ENCODE data around the gene MEF2B. TPM values are rescaled to one million over a fixed set of nuclear protein-coding genes. Genes with fewer than 3 reads are reported as not detected.

Gene MEF2B
- total and polyA plus RNA-seq, 10 of the 15 experiments (the other 5 are each of a cell fraction or from before 2014, with no cell fraction given): 0.09 to 33.0 (median 8.9) TPM

DNA sequence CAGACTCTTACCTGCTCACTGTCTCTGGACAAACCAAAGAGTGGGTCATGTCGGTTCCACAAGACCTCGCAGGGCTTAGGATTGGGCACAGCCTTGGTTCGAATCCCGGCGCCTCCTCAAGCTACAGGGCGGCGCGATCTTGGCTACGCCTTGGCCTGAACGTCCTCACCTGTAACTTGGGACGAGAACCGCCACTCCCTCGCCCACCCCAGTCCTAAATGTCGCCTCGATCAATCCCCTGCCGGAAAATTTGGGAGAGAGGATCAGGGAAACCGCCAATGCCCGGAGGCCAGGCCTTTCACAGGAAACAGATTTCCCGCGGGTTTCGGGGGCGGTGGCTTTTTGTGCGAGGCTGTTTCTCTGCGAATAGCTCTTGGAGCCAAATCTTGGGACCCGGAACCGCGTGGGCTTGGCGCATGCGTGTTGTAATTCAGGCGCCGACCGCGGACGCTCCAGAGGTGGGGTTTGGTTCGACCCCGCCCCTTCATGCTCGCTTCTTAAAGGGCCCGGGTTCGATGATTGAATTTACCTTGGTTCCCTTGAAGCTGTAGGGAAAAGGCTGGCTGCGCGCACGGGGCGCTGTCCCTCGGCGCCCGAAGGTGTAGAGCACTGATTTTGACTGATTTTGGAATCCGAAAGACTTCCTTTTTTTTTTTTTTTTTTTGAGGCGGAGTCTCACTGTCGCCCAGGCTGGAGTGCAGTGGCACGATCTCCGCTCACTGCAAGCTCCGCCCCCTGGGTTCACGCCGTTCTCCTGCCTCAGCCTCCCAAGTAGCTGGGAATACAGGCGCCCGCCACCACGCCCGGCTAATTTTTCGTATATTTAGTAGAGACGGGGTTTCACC is 33.2 kb upstream of the MEF2B start, which contains the start of gene NR2C2AP (continued):
- TF ChIP-seq TAF1 (IDR thresholded peaks at IDR 0.05; ENCODE audit: borderline replicate concordance, low read depth, low read length) (no peak), CBFB (IDR thresholded peaks at IDR 0.05; ENCODE audit: low read depth) (peak; percentile 52; the same call in 1 of the 2 replicates), HCFC1 (IDR thresholded peaks at IDR 0.05; ENCODE audit: low read length) (no peak), NR2C1 (IDR thresholded peaks at IDR 0.05) (no peak), RUNX3 (IDR thresholded peaks at IDR 0.05; ENCODE audit: low read length) (peak; percentile 59), JUNB (IDR thresholded peaks at IDR 0.05) (no peak), POLR2A (IDR thresholded peaks at IDR 0.05; ENCODE audit: low read depth, low read length) (peak; percentile 56; the same call in 1 of the 2 replicates), SMAD1 (IDR thresholded peaks at IDR 0.05; ENCODE audit: low read depth, partially characterized antibody) (no peak), RCOR1 (conservative IDR thresholded peaks at IDR 0.05; ENCODE audit: low read depth, low read length) (no peak), GATAD2B (conservative IDR thresholded peaks at IDR 0.05; ENCODE audit: low read depth) (peak; percentile 38; the same call in 1 of the 2 replicates), KAT2A (conservative IDR thresholded peaks at IDR 0.05; ENCODE audit: control insufficient read depth, low read depth, low read length) (no peak), MTA2 (IDR thresholded peaks at IDR 0.05; ENCODE audit: low read depth) (no peak), HDAC6 (IDR thresholded peaks at IDR 0.05; ENCODE audit: unreplicated experiment) (no peak), ATF7 (IDR thresholded peaks at IDR 0.05; ENCODE audit: low read depth) (no peak), KLF5 (IDR thresholded peaks at IDR 0.05; ENCODE audit: partially characterized antibody) (no peak), EZH2 (IDR thresholded peaks at IDR 0.05; ENCODE audit: borderline replicate concordance, control insufficient read depth, low read depth, low read length) (no peak), ZNF384 (IDR thresholded peaks at IDR 0.05; ENCODE audit: borderline replicate concordance, low read depth, low read length) (0 out of 2 replicates have a peak, but pooled peaks have one; percentile 33), CHD4 (IDR thresholded peaks at IDR 0.05) (no peak), NFXL1 (IDR thresholded peaks at IDR 0.05; ENCODE audit: borderline replicate concordance) (no peak), SREBF2 (IDR thresholded peaks at IDR 0.05; ENCODE audit: low read length) (no peak)
- TF ChIP-seq, protein P1, sequence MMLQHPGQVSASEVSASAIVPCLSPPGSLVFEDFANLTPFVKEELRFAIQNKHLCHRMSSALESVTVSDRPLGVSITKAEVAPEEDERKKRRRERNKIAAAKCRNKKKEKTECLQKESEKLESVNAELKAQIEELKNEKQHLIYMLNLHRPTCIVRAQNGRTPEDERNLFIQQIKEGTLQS (IDR thresholded peaks at IDR 0.05; ENCODE audit: borderline replicate concordance, extremely low read depth, low read depth, low read length): no peak
- TF ChIP-seq, protein P2, sequence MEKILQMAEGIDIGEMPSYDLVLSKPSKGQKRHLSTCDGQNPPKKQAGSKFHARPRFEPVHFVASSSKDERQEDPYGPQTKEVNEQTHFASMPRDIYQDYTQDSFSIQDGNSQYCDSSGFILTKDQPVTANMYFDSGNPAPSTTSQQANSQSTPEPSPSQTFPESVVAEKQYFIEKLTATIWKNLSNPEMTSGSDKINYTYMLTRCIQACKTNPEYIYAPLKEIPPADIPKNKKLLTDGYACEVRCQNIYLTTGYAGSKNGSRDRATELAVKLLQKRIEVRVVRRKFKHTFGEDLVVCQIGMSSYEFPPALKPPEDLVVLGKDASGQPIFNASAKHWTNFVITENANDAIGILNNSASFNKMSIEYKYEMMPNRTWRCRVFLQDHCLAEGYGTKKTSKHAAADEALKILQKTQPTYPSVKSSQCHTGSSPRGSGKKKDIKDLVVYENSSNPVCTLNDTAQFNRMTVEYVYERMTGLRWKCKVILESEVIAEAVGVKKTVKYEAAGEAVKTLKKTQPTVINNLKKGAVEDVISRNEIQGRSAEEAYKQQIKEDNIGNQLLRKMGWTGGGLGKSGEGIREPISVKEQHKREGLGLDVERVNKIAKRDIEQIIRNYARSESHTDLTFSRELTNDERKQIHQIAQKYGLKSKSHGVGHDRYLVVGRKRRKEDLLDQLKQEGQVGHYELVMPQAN (conservative IDR thresholded peaks at IDR 0.05): peak; percentile 74; the same call in 1 of the 2 replicates
- TF ChIP-seq, protein P3, sequence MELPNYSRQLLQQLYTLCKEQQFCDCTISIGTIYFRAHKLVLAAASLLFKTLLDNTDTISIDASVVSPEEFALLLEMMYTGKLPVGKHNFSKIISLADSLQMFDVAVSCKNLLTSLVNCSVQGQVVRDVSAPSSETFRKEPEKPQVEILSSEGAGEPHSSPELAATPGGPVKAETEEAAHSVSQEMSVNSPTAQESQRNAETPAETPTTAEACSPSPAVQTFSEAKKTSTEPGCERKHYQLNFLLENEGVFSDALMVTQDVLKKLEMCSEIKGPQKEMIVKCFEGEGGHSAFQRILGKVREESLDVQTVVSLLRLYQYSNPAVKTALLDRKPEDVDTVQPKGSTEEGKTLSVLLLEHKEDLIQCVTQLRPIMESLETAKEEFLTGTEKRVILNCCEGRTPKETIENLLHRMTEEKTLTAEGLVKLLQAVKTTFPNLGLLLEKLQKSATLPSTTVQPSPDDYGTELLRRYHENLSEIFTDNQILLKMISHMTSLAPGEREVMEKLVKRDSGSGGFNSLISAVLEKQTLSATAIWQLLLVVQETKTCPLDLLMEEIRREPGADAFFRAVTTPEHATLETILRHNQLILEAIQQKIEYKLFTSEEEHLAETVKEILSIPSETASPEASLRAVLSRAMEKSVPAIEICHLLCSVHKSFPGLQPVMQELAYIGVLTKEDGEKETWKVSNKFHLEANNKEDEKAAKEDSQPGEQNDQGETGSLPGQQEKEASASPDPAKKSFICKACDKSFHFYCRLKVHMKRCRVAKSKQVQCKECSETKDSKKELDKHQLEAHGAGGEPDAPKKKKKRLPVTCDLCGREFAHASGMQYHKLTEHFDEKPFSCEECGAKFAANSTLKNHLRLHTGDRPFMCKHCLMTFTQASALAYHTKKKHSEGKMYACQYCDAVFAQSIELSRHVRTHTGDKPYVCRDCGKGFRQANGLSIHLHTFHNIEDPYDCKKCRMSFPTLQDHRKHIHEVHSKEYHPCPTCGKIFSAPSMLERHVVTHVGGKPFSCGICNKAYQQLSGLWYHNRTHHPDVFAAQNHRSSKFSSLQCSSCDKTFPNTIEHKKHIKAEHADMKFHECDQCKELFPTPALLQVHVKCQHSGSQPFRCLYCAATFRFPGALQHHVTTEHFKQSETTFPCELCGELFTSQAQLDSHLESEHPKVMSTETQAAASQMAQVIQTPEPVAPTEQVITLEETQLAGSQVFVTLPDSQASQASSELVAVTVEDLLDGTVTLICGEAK (IDR thresholded peaks at IDR 0.05; ENCODE audit: borderline replicate concordance): peak; percentile 18; the same call in 1 of the 2 replicates
- TF ChIP-seq, protein P4, sequence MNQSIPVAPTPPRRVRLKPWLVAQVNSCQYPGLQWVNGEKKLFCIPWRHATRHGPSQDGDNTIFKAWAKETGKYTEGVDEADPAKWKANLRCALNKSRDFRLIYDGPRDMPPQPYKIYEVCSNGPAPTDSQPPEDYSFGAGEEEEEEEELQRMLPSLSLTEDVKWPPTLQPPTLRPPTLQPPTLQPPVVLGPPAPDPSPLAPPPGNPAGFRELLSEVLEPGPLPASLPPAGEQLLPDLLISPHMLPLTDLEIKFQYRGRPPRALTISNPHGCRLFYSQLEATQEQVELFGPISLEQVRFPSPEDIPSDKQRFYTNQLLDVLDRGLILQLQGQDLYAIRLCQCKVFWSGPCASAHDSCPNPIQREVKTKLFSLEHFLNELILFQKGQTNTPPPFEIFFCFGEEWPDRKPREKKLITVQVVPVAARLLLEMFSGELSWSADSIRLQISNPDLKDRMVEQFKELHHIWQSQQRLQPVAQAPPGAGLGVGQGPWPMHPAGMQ (IDR thresholded peaks at IDR 0.05; ENCODE audit: borderline replicate concordance): no peak
